CD4-positive, alpha-beta T cell treated with Interleukin-15 for 1 hour (primary cell): ENCODE data around the gene SPINDOC.
"Not testable (repeated sequence)": the region's sequence is repeated elsewhere in the genome, so short reads cannot be mapped to it uniquely, and the experiment has no call there.

Experiments used
- DNase-seq: peaks from one replicate; pipeline ENCODE4 v3.0.0-alpha.2; 2020

Gene SPINDOC

GRCh38 chr11:63813035-63813562 lies at the start of gene SPINDOC:
TSS of gene SPINDOC (plus strand) at chr11:63813456. CDS start at chr11:63813687, 231 bp downstream.
- peak; percentile 71 for DNase-seq

- no peak for DNase-seq
Measured at GRCh38 chr11:63763496-63764339, 49.5 kb upstream of the SPINDOC start.

GRCh38 chr11:63764340-63764678 lies 48.9 kb upstream of the SPINDOC start:
- DNase-seq = no peak

DNA sequence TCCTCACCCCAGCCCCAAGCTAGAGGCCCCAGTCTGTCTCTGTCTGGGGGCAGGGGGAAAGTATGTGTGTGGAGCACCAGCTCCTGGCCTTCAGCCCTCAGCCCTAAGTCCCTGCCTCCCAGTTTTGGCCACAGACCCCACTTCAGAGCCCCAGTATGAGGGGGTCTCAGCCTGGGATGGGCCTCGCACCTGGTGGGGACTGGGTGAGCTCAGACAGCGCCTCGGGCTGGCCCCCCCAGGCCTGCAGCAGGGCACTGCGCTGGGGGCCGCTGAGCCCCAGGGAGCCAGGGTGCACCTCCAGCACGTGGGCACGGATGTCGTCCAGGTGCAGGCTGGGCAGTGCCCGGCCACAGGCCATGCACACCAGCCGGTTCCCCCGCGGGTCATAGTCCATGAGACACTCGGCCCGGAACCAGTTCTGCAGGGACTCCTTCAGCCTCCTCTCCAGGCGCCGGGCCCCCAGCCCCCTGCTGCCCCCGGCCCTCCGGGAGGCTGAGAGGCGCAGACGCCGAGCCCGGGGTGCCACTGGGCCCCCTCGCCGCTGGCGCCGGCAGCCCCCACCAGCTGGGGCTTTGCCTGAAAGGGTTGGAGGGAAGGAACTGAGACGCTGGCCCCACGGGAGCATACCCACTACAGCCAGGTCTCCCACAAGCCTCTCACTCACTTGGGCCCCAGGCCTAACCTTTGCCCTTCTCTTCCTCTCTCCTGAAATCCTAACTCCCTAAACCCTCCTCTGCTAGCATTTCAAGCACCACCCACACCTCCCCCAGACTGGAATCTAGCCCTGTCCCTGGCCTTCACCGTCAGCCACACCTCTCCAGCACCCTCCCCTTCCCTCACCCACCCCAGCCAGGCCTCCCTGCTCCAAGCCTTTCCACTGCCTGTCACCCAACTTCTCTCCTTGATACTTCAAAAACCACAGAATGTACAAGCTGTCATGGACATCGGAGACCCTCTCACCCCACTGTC lies 48.3 kb upstream of the SPINDOC start:
- no peak for DNase-seq

DNA sequence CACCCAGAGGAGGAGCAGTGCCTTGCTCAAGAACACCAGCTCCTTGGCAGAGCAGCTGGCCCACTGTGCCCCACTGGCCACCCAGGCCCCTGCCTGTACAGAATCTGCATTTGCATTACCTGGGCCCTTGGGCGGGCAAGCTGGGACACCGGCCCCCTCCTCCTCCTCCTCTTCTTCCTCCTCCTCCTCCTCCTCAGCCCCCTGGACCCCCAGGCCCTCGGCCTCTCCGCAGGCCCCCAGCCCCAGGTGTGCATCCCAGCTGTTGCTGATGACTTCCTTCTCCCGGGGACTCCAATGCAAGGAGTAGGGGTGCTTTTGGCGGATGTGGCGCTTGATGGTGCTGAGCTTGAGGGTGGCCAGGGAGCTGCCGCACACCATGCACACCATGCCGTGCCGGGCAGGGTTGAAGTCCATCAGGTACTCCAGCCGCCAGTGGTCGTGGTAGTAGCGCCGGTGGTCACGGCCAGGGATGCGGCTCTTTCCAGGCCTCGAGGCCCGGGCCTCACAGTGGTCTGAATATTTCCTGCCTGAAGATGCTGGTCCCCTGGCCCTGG lies 47.5 kb upstream of the SPINDOC start:
- DNase-seq = no peak

GRCh38 chr11:63766531-63767235 lies 46.6 kb upstream of the SPINDOC start:
- DNase-seq = no peak

GRCh38 chr11:63767267-63767564 lies 46.0 kb upstream of the SPINDOC start:
- DNase-seq = no peak

GRCh38 chr11:63767565-63768236 lies 45.6 kb upstream of the SPINDOC start:
- DNase-seq = peak; percentile 26

DNA sequence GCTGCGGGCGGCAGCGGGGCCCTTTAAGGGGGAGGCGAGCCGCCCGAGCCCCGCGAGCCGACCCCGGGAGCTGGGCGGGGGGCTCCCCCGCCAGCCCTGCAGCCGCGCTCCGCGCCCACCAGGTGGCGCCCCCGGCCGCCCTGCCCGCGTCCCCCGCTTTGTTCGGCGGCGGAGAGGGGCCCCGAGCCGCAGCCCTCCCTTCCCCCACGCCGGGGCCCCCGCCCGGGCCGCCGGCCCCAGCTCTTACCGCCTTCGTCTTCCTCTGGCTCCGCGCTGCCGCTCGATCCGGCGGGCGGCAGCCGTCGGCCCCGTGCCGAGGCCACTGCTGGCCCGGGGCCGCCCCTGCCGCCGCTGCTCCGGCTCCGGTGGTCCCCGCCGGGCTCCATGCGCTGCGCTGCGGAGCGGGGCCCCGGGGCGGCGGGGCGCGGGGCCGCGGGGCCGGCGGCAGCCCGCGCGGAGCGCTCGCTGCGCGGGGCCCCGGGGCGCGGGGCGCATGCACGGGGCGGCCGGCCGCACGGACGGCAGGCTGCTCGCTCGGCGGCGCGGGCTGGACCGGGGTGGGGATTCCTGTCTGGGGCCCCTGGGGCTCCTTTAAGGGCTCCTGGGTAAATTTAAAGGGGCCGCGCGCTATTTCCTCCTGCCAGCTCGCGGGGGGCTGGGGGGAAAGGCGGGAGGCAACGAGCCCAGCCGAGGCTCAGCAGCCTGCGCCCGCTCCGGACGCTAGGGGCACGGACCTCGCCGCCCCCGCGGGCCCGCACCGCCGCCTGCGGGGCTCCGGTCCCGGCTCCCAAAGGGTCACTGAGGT lies 44.8 kb upstream of the SPINDOC start, which contains the start of gene ZFTA:
ZFTA (minus strand) TSS at position 539 of the 805 bp plus-strand sequence; CDS start at position 386, 153 bp downstream.
- peak; percentile 62 for DNase-seq

DNA sequence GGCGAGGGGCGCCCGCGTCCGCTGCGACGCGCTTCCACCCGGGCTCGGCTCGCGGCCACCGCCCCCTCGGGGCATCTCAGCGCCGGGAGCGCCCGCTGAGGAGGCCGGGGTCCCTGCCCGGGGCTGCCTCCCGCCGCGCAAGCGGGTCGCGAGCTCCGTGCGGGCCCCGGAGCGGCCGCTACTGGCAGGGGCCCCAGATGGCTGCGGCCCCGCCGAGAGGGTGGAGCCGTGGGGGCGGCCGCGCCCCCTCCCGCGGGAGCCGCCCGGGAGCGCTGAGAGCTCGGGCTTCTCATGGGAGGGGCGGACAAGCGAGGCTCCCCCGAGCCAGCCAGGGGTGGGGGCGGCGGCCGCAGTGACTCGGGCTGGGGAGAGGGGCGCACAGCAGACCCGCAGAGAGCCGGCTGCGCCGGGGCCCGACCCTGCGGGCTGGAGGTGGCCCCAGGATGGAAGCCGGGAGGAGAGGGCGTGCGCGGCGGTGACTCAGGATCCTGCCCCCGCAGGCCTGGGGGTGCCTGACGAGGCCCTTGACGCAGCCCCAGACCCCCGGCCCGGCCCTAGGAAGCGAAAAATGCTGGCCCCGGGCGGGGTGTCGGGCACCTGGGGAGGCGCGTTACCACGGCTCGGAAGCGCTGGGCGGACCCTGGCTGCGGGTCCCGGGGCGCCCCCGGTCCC lies 44.1 kb upstream of the SPINDOC start:
- peak; percentile 23 for DNase-seq

DNA sequence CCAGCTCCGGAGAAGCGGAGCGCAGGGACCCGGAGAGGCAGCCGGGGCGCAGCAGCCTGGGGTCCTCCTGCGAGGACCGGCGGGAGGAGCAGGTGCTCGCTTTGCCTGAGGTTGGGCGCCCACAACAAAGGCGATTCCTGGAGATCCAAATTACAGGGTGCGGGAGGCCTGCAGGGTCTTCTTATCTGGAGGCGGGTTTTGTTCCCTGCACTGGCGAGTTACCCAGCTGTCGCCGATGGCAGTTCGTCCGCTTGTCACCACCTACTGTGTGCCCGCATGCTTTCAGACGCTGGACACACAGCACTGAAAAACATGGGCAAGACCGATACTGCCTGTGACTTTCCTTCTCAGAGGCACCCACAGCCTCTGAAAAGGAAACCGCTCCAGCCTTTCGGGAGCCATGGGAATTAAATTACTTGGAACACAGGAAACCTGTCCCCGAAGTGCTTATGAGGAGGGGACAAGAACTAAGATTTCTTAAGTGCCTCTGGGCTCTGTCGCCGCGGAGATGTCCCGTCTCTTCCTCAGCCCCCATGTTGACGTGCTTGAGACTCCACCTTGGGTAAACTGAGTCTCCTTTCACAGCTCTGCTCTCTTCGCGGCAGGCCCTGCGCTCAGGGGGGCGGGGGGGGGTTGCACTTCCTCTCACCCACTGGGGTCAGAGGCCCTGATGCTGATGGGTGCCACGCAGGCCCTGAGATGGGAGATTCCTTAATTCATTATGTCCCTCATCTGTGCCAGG lies 43.4 kb upstream of the SPINDOC start:
- DNase-seq = no peak

GRCh38 chr11:63770763-63771162 lies 42.5 kb upstream of the SPINDOC start:
- DNase-seq = no peak

DNA sequence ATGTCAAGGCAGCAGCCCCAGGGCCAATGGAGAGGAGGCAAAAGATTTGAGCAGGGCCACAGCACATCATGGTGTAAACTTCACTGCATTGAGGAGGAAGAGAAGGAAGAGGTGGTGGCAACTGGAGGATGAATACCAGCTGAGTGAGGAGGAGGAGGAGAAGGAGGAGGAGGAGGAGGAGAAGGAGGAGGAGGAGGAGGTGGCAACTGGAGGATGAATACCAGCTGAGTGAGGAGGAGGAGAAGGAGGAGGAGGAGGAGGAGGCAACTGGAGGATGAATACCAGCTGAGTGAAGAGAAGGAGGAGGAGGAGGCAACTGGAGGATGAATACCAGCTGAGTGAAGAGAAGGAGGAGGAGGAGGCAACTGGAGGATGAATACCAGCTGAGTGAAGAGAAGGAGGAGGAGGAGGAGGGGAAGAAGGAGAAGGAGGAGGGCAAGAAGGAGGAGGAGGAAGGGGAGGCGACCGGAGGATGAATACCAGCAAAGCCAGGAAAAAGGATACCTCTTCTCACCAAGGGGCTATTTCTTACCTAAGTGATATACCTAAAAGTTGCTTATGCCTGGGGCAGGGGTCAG lies 41.4 kb upstream of the SPINDOC start:
- DNase-seq = not testable (repeated sequence)

DNA sequence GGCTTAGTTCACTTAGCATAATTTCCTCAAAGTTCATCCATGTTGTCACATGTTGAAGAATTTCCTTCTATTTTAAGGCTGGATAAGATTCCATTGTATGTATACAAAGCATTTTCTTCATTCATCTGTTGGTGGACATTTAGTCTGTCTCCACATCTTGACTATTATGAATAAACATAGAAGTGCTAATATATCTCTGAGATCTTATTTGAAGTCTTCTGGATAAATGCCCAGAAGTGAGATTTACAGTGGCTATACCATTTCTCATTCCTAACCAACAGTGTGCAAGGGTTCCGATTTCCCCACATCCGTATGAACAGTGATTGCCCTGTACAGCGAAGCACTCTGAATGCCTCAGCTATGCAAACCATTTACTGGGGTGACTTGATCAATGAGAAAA lies 38.1 kb upstream of the SPINDOC start:
- DNase-seq = no peak

DNA sequence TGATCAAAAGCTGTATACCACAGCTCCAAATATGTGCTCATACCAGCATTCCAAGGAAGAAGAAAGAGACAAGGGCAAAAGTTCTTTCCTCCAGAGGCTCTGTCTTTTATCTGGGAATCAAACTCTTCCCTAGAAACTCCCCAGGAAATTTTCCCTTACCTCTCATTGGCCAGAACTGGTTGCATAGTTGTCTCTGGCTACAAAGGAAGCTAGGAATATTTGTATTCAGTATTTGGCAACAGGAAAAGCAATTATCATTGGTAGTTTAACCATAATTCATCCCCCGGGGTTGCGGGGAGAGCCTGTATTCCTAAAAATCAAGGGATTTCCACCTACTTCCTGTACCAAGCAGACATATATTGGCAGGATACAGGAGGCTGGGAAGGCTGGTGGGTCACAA lies 34.2 kb upstream of the SPINDOC start:
- no peak for DNase-seq

- no peak for DNase-seq
Measured at GRCh38 chr11:63782749-63783148, 30.5 kb upstream of the SPINDOC start.

DNA sequence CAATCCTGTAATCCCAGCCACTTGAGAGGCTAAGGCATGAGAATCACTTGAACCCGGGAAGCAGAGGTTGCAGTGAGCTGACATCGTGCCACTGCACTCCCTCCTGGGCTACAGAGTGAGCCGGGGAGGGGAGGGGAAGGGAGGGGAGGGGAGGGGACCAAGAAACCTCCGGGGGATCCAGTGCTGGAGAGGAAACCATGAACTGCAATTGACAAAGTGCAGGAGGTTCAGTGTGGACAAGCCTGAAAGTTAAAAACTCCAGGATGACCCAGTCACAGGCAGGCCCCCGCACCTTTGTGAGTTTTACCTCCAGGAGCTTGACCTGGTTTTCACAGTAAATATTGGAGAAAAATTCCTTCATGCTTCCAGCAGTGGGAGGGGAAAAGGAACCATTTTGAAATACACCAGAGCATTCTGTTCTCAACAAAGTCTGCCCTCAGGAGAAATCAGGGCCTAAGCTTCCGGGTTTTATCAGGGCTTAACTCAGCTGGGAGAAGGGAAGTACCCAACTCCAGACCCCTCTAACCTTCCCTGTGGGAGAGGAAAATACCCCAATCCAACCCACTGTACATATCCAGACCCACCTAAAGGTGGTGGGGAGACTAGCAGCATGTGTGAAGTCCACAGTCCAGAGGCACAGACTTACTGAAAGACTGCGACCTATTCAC lies 29.2 kb upstream of the SPINDOC start:
- no peak for DNase-seq

GRCh38 chr11:63785823-63786222 lies 27.4 kb upstream of the SPINDOC start:
- DNase-seq = no peak
